Mononuclear cell (primary cell): ENCODE results near the gene CC2D2A. TPM values are rescaled to one million over a fixed set of nuclear protein-coding genes. Genes with fewer than 3 reads are reported as not detected.
"Not testable (repeated sequence)": the region's sequence is repeated elsewhere in the genome, so short reads cannot be mapped to it uniquely, and the experiment has no call there.

ENCODE experiments used
- H3K27me3 ChIP-seq: 2 replicates; pipeline ENCODE4 v1.6.0; 2011; ENCODE audit warnings: low read length, control low read depth; ENCODE audit not compliant: insufficient read depth
- H3K4me1 ChIP-seq: 2 replicates; pipeline ENCODE4 v1.5.1; 2011; ENCODE audit warnings: mild to moderate bottlenecking, low read length, control low read depth; ENCODE audit not compliant: insufficient read depth
- H3K4me3 ChIP-seq: 2 replicates; pipeline ENCODE4 v1.5.1; 2011; ENCODE audit warnings: mild to moderate bottlenecking, low read length, moderate library complexity
- H3K9me3 ChIP-seq: 2 replicates; pipeline ENCODE4 v1.5.1; 2011; ENCODE audit warnings: low read depth, mild to moderate bottlenecking, control low read depth, low read length
- total RNA-seq: library from RNA; depleted of rRNA; stranded (reverse); fragments of >200 nt; gene quantifications from one replicate; pipeline ENCODE4 v1.2.3, GENCODE V29; 2012

CC2D2A gene
- total RNA-seq, 1 donor: 0.63 TPM

GRCh38 chr4:15517681-15518080 is 48.0 kb downstream of the CC2D2A start:
- not testable (repeated sequence) for H3K4me3 ChIP-seq, H3K9me3 ChIP-seq, H3K4me1 ChIP-seq, H3K27me3 ChIP-seq

- Histone ChIP-seq H3K4me3 (no peak overlapping the region), H3K9me3 (no peaks in the 10 kb centered on the region), H3K27me3 (no peaks in the 10 kb centered on the region), H3K4me1 (no peaks in the 10 kb centered on the region)
Measured at GRCh38 chr4:15521442-15522039, 51.9 kb downstream of the CC2D2A start.

- Histone ChIP-seq H3K4me1 (no peaks in the 10 kb centered on the region), H3K9me3 (no peaks in the 10 kb centered on the region), H3K27me3 (no peaks in the 10 kb centered on the region), H3K4me3 (no peak overlapping the region)
Measured at GRCh38 chr4:15525080-15525479, 55.4 kb downstream of the CC2D2A start.

- Histone ChIP-seq H3K4me3 (no peak overlapping the region), H3K27me3 (no peaks in the 10 kb centered on the region), H3K4me1 (no peaks in the 10 kb centered on the region), H3K9me3 (no peaks in the 10 kb centered on the region)
Measured at GRCh38 chr4:15526924-15527592, 57.4 kb downstream of the CC2D2A start.

GRCh38 chr4:15531792-15532191 is 62.1 kb downstream of the CC2D2A start:
- Histone ChIP-seq H3K9me3 (no peaks in the 10 kb centered on the region), H3K27me3 (no peaks in the 10 kb centered on the region), H3K4me1 (no peaks in the 10 kb centered on the region), H3K4me3 (no peak overlapping the region)

GRCh38 chr4:15533817-15534216 is 64.1 kb downstream of the CC2D2A start:
- H3K27me3 ChIP-seq: no peaks in the 10 kb centered on the region
- H3K4me1 ChIP-seq: no peaks in the 10 kb centered on the region

GRCh38 chr4:15535599-15535998 is 65.9 kb downstream of the CC2D2A start:
- H3K9me3 ChIP-seq: no peaks in the 10 kb centered on the region
- H3K4me1 ChIP-seq: no peaks in the 10 kb centered on the region
- no peak overlapping the region for H3K4me3 ChIP-seq
- no peaks in the 10 kb centered on the region for H3K27me3 ChIP-seq

More at GRCh38 chr4:15533817-15534216, 64.1 kb downstream of the CC2D2A start:
- Histone ChIP-seq H3K4me3 (no peak overlapping the region), H3K9me3 (no peaks in the 10 kb centered on the region)

- Histone ChIP-seq H3K9me3 (no peaks in the 10 kb centered on the region), H3K4me1 (no peaks in the 10 kb centered on the region), H3K4me3 (no peak overlapping the region), H3K27me3 (no peaks in the 10 kb centered on the region)
Measured at GRCh38 chr4:15536552-15537499, 67.1 kb downstream of the CC2D2A start.

- H3K4me1 ChIP-seq: no peaks in the 10 kb centered on the region
- H3K27me3 ChIP-seq: no peaks in the 10 kb centered on the region
- no peak overlapping the region for H3K4me3 ChIP-seq
- no peaks in the 10 kb centered on the region for H3K9me3 ChIP-seq
Measured at GRCh38 chr4:15541941-15542340, 72.3 kb downstream of the CC2D2A start.

- Histone ChIP-seq H3K27me3 (no peaks in the 10 kb centered on the region), H3K9me3 (no peaks in the 10 kb centered on the region), H3K4me3 (no peak overlapping the region), H3K4me1 (no peaks in the 10 kb centered on the region)
Measured at GRCh38 chr4:15542760-15543159, 73.1 kb downstream of the CC2D2A start.

- Histone ChIP-seq H3K27me3 (no peaks in the 10 kb centered on the region), H3K4me3 (no peak overlapping the region), H3K4me1 (no peaks in the 10 kb centered on the region), H3K9me3 (no peaks in the 10 kb centered on the region)
Measured at GRCh38 chr4:15543537-15544247, 74.0 kb downstream of the CC2D2A start.

- H3K4me1 ChIP-seq: no peaks in the 10 kb centered on the region
Measured at GRCh38 chr4:15544248-15544729, 74.6 kb downstream of the CC2D2A start.

GRCh38 chr4:15545371-15545770 is 75.7 kb downstream of the CC2D2A start:
- Histone ChIP-seq H3K4me3 (no peak overlapping the region), H3K4me1 (no peaks in the 10 kb centered on the region), H3K9me3 (no peaks in the 10 kb centered on the region), H3K27me3 (no peaks in the 10 kb centered on the region)

More at GRCh38 chr4:15544248-15544729, 74.6 kb downstream of the CC2D2A start:
- no peaks in the 10 kb centered on the region for H3K9me3 ChIP-seq
- H3K4me3 ChIP-seq: no peak overlapping the region
- no peaks in the 10 kb centered on the region for H3K27me3 ChIP-seq

- no peaks in the 10 kb centered on the region for H3K4me1 ChIP-seq
- H3K9me3 ChIP-seq: no peaks in the 10 kb centered on the region
- no peak overlapping the region for H3K4me3 ChIP-seq
- H3K27me3 ChIP-seq: no peaks in the 10 kb centered on the region
Measured at GRCh38 chr4:15547392-15547791, 77.7 kb downstream of the CC2D2A start.
